PC-9 (cell line): ENCODE results near the gene EIF2B1. TPM values are rescaled to one million over a fixed set of nuclear protein-coding genes. Genes with fewer than 3 reads are reported as not detected.

Experiments
- BruUV-seq: library from RNA; stranded (reverse); fragments of 400-500 nt; replicated peaks from 2 replicates; lab custom pipeline; 2021; lab: Mats Ljungman, UMichigan
- CTCF ChIA-PET: fragments of 300-600 bp; sonication (Branson Sonifier 250); formaldehyde crosslinking; loops from one replicate; lab custom pipeline; 2022; ENCODE audit warnings: antibody characterized with exemption; lab: Charles Lee
- POLR2A ChIA-PET: fragments of 300-600 bp; sonication (Branson Sonifier 250); formaldehyde crosslinking; loops from one replicate; lab custom pipeline; 2022; ENCODE audit warnings: antibody characterized with exemption; ENCODE audit not compliant: unreplicated experiment; lab: Charles Lee
- DNase-seq, 2 experiments: peaks; one replicate each; pipeline versions ENCODE4 v3.0.0 to v3.0.0-alpha.2; 2015 to 2022; ENCODE audit warnings: mixed read lengths in 1 of 2
- H2AFZ ChIP-seq: fragments of 200-600 bp; sonication (generic); 2 replicates; pipeline ENCODE4 v1.8.1; 2017; ENCODE audit warnings: antibody characterized with exemption
- H3F3A ChIP-seq: fragments of 200-600 bp; sonication (generic); 2 replicates; pipeline ENCODE4 v1.8.1; 2017; ENCODE audit warnings: antibody characterized with exemption, mild to moderate bottlenecking, low read depth; ENCODE audit not compliant: insufficient read depth
- H3K27ac ChIP-seq: fragments of 200-600 bp; sonication (generic); 2 replicates; pipeline ENCODE4 v1.6.1; 2016; ENCODE audit warnings: mixed run types
- H3K27me3 ChIP-seq: fragments of 200-600 bp; sonication (generic); 2 replicates; pipeline ENCODE4 v1.6.1; 2016; ENCODE audit warnings: low read depth, mixed run types; ENCODE audit not compliant: insufficient read depth
- H3K36me3 ChIP-seq: fragments of 200-600 bp; sonication (generic); 2 replicates; pipeline ENCODE4 v1.6.1; 2016; ENCODE audit warnings: low read depth, mixed run types
- H3K4me1 ChIP-seq: fragments of 200-600 bp; sonication (generic); replicated peaks from 2 replicates; pipeline ENCODE4 v1.6.1; 2016; ENCODE audit warnings: mixed run types; ENCODE audit not compliant: insufficient read depth
- H3K4me2 ChIP-seq: fragments of 200-600 bp; sonication (generic); 2 replicates; pipeline ENCODE4 v1.6.1; 2017; ENCODE audit warnings: mixed run types
- H3K4me3 ChIP-seq: fragments of 200-600 bp; sonication (generic); 2 replicates; pipeline ENCODE4 v1.6.1; 2016; ENCODE audit warnings: mixed run types
- H3K79me2 ChIP-seq: fragments of 200-600 bp; sonication (generic); 2 replicates; pipeline ENCODE4 v1.6.1; 2017; ENCODE audit warnings: low read depth, mixed run types
- H3K9me2 ChIP-seq: fragments of 200-600 bp; sonication (generic); 2 replicates; pipeline ENCODE4 v1.8.1; 2017; ENCODE audit warnings: mild to moderate bottlenecking; ENCODE audit not compliant: insufficient read depth
- H3K9me3 ChIP-seq: fragments of 200-600 bp; sonication (generic); 2 replicates; pipeline ENCODE4 v1.8.1; 2016; ENCODE audit warnings: low read depth; ENCODE audit not compliant: insufficient read depth
- H4K20me1 ChIP-seq: fragments of 200-600 bp; sonication (generic); 2 replicates; pipeline ENCODE4 v1.8.1; 2017; ENCODE audit not compliant: insufficient read depth
- EZH2 ChIP-seq: fragments of 200-600 bp; sonication (generic); IDR thresholded peaks from 2 replicates; pipeline ENCODE4 v1.8.0; 2017; ENCODE audit warnings: antibody characterized with exemption, low read depth
- intact Hi-C: fragments of 100-400 bp; cut with micrococcal nuclease; formaldehyde crosslinking; loops from one replicate; pipeline ENCODE4 v1.10.0; 2022; ENCODE audit not compliant: unreplicated experiment
- total RNA-seq: library from RNA; stranded (reverse); gene quantifications from 2 replicates; pipeline ENCODE4 v1.2.3, GENCODE V29; 2021
- TF ChIP-seq, protein P1 (sequence below): fragments of 200-600 bp; sonication (generic); conservative IDR thresholded peaks from 2 replicates; pipeline ENCODE4 v1.6.1; 2017; ENCODE audit warnings: mixed run types, antibody characterized with exemption, mild to moderate bottlenecking, moderate library complexity

EIF2B1 gene
- total RNA-seq, 1 experiment from 2014 or later, result 47.3 TPM

DNA sequence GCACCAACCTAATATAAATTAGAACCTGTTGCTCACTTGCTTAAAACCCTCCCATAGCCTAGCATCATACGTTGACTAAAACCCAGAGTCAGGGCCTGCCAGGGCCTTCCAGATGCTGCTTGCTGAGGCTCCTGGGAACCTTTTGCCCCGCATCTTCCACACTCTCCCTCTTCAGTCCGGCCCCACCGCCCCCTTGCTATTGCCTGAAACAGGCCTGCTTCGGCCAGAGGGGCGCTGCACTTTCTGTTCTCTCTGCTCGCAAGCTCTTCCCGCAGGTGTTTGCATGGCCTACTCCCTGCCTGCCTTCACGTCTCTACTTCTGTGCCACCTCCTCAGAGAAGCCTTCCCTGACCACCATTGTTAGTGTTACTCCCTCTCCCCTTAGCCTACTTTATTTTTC, 23.7 kb upstream of the EIF2B1 start:
- Histone ChIP-seq H3K27ac (no peak overlapping the region), H3K9me2 (no peaks in the 10 kb centered on the region), H2AFZ (no peak overlapping the region), H3K4me3 (no peak overlapping the region), H3K79me2 (no peaks in the 10 kb centered on the region), H3K27me3 (no peaks in the 10 kb centered on the region), H3K36me3 (peaks cover 8% of the 10 kb centered on the region; the same call in 1 of the 2 replicates), H3K4me2 (no peak overlapping the region), H4K20me1 (0 out of 2 replicates have a peak, but pooled peaks cover 3% of the 10 kb centered on the region), H3F3A (peaks cover 23% of the 10 kb centered on the region), H3K4me1 (peaks cover 23% of the 10 kb centered on the region), H3K9me3 (no peaks in the 10 kb centered on the region)
- CTCF ChIA-PET, result interaction anchor here (0.6 kb wide), 1 partner anchor 632 kb away, joined by 6 read pairs; no protein-coding TSS in a partner anchor
- POLR2A ChIA-PET, result no interaction called here
- intact Hi-C loops, result no loop called here
- no peak for DNase-seq
- TF ChIP-seq, protein P1, sequence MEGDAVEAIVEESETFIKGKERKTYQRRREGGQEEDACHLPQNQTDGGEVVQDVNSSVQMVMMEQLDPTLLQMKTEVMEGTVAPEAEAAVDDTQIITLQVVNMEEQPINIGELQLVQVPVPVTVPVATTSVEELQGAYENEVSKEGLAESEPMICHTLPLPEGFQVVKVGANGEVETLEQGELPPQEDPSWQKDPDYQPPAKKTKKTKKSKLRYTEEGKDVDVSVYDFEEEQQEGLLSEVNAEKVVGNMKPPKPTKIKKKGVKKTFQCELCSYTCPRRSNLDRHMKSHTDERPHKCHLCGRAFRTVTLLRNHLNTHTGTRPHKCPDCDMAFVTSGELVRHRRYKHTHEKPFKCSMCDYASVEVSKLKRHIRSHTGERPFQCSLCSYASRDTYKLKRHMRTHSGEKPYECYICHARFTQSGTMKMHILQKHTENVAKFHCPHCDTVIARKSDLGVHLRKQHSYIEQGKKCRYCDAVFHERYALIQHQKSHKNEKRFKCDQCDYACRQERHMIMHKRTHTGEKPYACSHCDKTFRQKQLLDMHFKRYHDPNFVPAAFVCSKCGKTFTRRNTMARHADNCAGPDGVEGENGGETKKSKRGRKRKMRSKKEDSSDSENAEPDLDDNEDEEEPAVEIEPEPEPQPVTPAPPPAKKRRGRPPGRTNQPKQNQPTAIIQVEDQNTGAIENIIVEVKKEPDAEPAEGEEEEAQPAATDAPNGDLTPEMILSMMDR, result no peak
- no peak for TF ChIP-seq EZH2
- BruUV-seq, result no TSS peak

DNA sequence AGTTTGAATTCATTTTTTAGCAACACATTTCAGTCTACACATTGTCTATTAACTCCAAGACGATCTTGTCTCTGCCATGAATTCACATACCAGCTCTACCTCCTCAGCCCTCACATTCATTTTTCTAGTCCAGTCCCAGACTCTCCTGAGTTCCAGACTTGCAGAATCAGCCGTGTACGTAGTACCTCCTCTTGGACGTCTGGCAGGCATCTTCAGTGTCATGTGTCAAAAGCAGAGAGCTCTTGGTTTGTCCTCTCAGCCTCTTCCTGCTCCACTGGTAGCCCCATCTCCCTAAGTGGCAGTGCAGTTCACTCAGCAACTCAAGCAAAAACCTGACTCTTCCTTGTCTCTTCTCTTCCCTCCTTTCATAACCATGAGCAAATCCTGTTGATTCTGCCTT, 22.9 kb upstream of the EIF2B1 start:
- intact Hi-C loops, result no loop called here
- no TSS peak for BruUV-seq

DNA sequence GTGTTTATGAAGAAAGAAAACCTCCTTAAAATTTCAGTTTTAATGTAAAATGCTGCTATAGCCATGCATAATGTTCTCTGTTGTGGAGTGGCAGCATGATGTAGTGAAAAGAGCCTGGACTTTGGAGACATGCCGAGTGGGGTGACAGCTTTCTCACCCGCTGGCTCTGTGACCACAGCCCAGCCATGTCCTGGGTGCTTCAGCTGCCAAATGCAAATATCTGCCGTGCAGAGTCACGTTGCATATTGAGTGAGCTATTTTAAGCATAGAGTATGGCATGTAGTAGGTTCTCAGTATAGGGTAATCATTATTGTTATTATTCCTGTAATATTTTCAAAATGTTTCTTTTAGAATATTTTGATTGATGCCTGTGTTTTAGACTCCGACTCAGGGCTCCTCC, 21.9 kb upstream of the EIF2B1 start:
- H3K4me1 ChIP-seq, result peaks cover 14% of the 10 kb centered on the region
- BruUV-seq, result no TSS peak
- TF ChIP-seq EZH2, result no peak
- TF ChIP-seq, protein P1, result no peak
- H4K20me1 ChIP-seq, result 0 out of 2 replicates have a peak, but pooled peaks cover 3% of the 10 kb centered on the region
- intact Hi-C loops, result no loop called here
- no peak overlapping the region for H3K27ac ChIP-seq
- no peak overlapping the region for H3K4me2 ChIP-seq
- H3K79me2 ChIP-seq, result no peaks in the 10 kb centered on the region
- ChIA-PET POLR2A (no interaction called here), CTCF (no interaction called here)
- H3F3A ChIP-seq, result peaks cover 19% of the 10 kb centered on the region
- no peaks in the 10 kb centered on the region for H3K27me3 ChIP-seq
- no peaks in the 10 kb centered on the region for H3K9me2 ChIP-seq
- H2AFZ ChIP-seq, result no peak overlapping the region
- no peak for DNase-seq
- peaks cover 5% of the 10 kb centered on the region; the same call in 1 of the 2 replicates for H3K36me3 ChIP-seq
- H3K9me3 ChIP-seq, result no peaks in the 10 kb centered on the region
- no peak overlapping the region for H3K4me3 ChIP-seq

More for the DNA sequence above, 22.9 kb upstream of the EIF2B1 start:
- peaks cover 23% of the 10 kb centered on the region for H3K4me1 ChIP-seq
- H4K20me1 ChIP-seq, result 0 out of 2 replicates have a peak, but pooled peaks cover 3% of the 10 kb centered on the region
- no peak for DNase-seq
- H3K9me3 ChIP-seq, result no peaks in the 10 kb centered on the region
- H3K4me2 ChIP-seq, result no peak overlapping the region
- H3K9me2 ChIP-seq, result no peaks in the 10 kb centered on the region
- H3K27me3 ChIP-seq, result no peaks in the 10 kb centered on the region
- H3K36me3 ChIP-seq, result peaks cover 8% of the 10 kb centered on the region; the same call in 1 of the 2 replicates
- H3F3A ChIP-seq, result peaks cover 23% of the 10 kb centered on the region
- POLR2A ChIA-PET, result no interaction called here
- H3K27ac ChIP-seq, result no peak overlapping the region
- H3K79me2 ChIP-seq, result no peaks in the 10 kb centered on the region
- no peak for TF ChIP-seq EZH2
- TF ChIP-seq, protein P1, result no peak
- CTCF ChIA-PET, result no interaction called here
- no peak overlapping the region for H2AFZ ChIP-seq
- no peak overlapping the region for H3K4me3 ChIP-seq
